HT1080 (cell line): ENCODE data around the gene TOE1. TPM values are rescaled to one million over a fixed set of nuclear protein-coding genes. Genes with fewer than 3 reads are reported as not detected.

Experiments used
- DNase-seq: peaks from one replicate; pipeline ENCODE4 v3.0.0-alpha.2; 2015; ENCODE audit warnings: low read depth
- total RNA-seq: library from RNA; depleted of rRNA; stranded (reverse); fragments of >200 nt; shearing (Covaris generic); gene quantifications from 2 replicates; pipeline ENCODE4 v1.2.3, GENCODE V29; 2014

The TOE1 gene
- total RNA-seq, 1 experiment from 2014 or later: 37.6 TPM

DNA sequence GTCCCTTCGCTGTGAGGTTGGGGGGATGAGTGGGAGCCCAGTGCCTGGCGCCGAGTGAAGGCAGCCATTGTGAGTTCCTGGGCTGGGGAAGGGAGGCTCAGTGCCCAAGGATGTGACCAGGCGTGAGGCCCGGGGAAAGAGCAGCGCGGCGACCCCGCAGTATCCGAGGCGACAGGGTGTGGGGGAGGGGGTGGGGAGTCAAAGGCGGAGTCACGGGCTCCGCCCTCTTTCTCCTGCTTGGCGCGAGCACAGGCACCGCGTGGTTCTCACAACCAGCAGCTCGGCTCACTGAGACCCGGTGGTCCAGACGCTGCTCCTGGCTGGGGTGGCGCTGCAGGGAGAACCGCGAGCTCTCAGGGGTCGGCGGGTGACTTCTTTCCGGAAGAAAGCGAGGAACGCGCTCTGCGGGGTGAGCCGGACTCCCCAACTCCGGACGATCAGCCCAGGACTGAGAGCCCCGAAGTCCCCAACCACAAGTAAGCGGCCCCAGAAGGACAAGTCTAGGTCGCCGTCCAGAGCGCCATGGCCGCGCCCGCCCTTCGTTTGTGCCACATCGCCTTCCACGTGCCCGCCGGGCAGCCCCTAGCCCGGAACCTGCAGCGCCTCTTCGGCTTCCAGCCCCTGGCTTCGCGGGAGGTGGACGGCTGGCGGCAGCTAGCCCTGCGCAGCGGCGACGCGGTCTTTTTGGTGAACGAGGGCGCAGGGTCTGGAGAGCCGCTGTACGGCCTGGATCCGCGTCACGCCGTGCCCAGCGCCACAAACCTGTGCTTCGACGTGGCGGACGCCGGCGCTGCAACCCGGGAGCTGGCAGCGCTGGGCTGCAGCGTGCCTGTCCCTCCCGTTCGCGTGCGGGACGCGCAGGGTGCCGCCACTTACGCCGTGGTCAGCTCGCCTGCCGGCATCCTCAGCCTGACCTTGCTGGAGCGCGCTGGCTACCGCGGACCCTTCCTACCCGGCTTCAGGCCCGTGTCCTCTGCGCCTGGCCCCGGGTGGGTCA, 13.0 kb upstream of the TOE1 start, which contains the start of gene HPDL:
TSS of gene HPDL (plus strand) at position 269 of the 997 bp plus-strand sequence. CDS start at position 523, 254 bp downstream.
- DNase-seq: no peak

DNA sequence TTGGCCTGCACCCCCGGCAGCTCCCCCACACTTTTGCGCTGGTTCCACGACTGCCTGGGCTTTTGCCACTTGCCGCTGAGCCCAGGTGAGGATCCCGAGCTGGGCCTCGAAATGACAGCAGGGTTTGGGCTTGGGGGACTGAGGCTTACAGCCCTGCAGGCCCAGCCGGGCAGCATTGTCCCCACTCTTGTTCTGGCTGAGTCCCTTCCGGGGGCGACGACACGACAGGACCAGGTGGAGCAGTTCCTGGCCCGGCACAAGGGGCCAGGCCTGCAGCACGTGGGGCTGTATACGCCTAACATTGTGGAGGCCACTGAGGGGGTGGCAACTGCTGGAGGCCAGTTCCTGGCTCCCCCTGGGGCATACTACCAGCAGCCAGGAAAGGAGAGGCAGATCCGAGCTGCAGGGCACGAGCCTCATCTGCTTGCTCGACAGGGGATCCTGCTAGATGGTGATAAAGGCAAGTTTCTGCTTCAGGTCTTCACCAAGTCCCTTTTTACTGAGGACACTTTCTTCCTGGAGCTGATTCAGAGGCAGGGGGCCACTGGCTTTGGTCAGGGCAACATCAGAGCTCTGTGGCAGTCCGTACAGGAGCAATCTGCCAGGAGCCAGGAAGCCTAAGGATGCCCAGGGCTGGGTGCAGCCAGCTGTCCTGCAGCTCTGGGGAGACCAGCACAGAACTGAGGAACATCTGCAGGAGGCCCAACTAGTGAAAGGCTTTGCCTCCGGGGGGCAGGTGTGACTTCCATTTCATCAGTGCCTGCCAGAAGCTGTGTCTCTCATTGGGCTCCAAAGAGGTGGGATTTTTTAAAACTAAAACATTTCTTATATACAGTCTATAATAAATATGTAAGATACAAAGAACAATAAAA, 12.1 kb upstream of the TOE1 start:
- no peak for DNase-seq

DNA sequence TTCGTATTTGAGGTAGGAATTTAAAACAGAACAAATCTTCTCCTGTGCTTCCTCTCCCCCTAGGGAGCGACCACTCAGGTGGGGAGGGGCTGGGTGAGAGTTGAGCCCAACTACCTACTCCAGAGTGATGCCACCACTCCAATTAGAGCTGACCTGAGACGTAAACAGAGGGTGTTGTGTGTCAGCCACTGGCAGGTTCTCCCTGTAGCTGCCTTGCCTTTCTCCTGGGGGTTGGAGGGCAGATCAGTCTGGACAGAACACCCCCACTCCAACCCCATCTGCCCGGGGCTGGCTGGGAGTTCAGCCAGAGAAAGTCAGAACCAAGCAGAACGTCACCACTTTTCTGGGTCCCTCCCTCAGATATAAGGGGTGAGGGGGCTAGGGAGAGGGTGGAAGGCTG, 11.3 kb upstream of the TOE1 start:
- DNase-seq: no peak

DNA sequence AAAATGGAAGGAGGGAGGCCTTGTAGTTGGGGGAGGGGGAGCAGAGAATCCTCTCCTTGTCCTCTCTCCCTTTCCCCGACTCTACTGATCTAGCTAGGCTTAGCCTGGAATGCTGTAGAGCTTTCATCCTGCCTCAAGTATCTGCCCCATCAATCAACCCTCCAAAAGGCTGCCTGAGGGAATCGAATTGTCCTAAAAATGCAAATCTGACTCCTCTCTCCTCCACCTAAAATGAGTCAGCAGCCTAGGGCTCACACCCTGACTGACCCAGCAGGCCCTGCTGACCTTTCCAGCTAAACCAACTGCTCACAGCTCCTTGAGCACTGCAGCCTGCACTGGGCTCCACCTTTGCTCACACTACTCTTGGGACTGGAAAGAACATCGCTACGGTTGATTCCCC, 10.5 kb upstream of the TOE1 start:
- no peak for DNase-seq

DNA sequence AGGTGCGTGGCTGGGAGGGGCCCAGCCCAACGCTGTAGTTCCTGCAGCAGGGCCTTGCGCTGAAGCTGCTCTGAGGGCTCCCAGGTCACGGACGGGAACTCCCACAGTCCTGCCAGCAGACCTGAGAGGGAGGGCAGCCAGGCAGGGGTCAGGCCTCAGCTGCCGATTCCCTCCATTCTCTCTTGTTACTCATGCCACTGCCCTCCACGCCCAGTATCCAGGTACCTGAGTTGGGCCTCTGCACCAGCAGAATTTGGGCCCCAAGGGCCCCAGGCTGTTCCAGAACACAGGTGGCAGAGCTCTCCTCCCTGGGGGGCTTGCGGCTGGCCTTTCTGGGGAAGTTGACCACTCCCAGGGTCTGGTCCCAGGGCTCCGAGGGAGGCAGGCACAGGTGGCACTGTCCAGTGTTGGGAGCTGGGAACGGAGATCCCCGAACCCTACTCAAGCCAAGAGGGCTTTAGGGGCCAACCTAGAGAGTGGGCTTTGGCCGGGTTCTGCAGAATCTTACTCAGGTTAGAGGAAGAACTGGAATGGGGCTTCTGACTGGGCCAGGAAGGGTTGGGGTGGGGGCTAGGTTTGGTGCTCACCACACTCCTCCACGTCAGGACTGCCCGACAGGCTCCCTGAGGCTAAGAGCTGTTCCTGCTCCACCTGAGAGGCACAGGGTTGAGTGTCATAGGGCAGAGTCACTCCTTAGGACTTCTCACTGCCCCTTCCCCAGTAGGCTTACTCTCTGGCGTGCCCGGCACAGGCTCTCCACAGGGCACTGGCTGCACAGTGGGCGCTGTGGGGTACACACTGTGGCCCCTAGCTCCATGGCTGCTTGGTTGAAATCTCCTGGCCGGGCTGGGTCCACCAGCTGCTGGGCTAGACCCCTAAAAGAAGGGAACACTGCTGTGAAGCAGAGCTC, 8.3 kb upstream of the TOE1 start:
- no peak for DNase-seq

DNA sequence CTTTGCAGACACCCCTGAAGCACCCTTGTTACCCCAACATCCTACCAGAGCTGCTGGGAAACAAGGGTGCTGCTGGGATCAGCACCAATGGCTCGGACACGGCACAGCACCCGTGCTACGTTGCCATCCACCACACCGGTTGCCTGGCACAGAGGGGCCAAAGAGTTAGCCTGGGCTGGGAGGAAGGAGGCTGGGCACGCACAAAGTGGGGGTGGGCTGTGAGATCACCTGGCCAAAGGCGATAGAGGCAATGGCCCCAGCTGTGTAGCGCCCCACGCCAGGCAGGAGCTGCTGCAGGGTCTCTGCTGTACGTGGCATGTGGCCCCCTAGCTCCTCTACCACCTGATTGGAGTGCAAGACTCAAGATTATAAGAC, 7.6 kb upstream of the TOE1 start:
- DNase-seq: no peak

DNA sequence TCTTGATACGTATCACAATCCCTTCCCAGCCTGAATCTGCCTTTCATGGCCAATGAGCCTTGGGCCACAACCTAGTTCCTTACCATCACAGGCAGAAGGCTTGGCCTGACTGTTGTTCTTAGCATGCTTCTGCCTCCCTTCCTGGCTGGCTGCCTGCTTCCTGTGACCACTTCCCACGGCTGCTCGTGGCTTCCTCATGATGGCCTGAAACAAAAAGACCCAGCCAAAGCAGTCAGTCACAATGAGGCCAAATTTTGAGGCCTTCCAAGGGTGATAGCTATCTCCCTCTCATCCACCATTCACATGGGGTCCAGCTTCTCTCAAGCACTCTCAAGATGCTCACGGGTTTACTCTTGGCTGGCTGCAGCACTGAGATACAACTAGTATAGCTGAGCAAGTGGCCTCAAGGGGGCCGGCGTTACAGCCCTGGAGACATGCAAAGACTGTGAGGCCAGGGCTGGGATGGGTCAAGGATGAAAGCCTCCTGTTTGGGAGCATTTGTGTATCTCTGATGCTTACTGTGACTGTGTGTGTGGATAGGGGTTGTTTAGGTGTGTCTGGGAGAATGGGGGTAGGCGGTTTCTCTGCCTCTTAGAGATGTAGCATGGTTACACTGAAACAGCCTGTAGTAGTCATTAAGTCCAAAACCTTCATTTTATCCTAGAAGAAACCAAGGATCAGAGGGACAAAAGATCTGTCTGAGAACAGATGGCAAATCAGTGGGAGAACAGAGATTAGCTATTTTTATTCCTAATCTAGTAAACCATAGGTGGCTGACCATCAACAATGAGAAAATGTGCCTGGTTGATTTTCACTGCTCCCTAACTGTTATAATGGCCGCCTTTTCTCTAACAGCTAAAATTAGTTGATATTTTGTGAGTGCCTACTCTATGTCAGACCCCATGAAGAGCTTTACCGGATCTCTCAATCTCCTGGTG, 5.4 kb upstream of the TOE1 start:
- DNase-seq: peak; percentile 13

DNA sequence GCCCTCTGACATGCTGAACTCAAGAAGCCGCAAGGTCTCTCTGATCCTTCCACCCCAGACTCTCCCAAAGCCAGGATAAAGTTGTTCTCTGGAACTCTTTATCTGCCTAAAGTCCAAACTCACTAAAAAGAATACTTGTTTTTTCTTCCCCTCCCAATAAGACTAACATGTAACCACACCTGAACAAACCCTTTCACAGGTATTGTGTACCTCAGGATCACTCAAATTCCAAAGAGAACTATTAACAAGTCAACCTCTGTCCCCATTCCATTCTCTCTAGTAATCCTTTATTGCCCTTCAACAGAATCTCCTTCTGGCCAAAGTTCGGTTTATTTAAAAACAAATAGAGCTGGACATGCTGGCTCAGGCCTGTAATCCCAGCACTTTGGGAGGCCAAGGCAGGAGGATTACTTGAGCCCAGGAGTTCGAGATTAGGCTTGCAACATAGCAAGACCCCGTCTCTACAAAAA, 4.1 kb upstream of the TOE1 start:
- no peak for DNase-seq

DNA sequence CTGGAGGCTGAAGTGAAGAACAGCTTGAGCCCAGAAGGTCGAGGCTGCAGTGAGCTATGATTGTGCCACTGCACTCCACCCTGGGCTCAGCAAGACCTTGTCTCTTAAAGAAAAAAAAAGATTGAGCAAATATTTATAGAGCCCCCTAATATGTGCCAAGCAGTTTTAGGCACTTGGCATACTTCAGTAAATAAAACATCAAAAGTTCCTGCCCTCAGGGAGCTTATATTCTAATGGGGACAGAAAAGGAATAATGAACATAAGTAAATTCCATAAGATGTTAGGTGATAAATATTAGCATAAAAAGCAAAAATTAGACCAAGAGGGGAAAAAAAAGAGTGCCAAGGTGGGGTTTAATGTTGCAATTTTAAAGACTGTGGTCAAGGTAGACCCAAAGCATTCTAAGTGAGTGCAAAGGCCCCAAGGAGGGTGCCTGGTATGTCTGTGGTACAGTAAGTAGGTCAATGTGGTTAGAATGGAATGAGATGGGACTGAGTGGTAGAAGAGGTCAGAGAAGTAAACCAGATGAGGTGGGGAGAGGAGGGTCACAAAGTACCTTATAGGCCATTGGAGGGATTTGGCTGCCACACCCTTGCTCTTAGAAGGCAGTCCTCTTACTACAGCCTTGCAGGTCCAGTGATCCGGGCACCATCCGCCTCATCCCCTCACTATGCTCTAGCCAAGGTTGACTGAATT, 2.2 kb upstream of the TOE1 start:
- DNase-seq: peak; percentile 10

DNA sequence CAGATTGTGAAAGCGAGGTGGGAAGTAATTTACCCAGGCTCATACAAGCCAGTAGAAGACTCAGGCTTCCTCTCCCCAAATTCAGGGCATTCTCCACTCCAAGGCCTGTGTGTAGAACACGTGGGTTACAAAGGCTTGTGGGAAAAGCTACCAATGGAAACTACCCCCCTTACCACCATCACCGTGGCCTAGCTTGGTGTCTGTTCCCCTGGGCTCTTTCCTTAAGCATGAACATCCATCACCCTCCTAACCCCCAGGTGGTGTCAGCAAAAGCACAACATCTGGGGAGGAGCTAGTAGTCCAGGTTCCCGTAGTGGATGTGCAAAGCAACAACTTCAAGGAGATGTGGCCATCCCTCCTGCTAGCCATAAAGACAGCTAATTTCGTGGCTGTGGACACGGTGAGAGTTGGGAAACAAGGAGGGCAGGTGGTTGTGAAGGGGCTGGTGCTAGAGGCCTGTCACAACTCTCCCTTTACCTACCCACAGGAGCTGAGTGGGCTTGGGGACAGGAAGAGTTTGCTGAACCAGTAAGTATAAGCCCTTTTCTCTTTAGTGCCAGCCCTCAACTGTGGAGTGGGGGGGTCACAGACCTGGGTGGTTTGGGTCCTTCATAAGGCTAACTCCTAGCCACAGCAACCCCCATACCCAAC, 971 bp downstream of the TOE1 start:
- peak; percentile 13 for DNase-seq

DNA sequence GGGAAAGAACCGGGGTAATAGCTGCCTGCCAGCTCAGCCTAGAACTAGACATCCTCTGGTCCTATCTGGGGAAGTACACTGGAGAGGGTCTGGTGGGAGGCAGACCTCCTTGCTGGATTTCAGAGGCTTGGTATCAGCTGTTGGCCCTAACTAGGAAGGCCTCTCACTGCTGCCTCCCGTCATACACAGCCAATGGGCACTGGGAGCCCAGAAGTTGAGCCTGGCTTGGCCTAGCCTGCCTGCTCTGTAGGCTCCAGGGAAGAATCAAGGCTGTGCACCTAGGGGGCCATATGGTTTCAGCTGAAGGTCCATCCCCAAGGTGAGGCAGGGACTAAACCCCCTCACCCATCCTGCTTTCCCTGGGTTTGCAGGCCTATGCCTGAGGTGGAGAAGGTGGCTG, 4.5 kb downstream of the TOE1 start:
- DNase-seq: no peak

DNA sequence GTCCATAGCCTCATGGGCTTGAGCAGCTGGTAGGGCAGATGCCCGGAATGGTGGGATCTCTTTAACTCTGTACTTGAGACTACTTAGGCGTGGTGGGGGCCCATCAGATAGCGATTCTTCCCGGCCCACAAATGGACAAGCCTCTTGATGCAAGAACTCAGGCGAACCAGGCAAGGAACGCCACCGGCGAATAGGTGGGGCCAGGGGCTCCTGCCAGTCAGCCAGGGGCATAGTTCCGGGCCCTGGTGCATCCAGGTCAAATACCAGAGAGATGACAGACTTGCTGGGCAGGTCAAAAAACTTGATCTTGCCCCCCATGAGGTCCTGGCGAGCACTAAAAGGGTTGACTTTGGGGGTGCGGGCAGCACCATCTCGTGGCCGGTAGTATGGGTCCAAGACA, 5.0 kb downstream of the TOE1 start:
- no peak for DNase-seq

DNA sequence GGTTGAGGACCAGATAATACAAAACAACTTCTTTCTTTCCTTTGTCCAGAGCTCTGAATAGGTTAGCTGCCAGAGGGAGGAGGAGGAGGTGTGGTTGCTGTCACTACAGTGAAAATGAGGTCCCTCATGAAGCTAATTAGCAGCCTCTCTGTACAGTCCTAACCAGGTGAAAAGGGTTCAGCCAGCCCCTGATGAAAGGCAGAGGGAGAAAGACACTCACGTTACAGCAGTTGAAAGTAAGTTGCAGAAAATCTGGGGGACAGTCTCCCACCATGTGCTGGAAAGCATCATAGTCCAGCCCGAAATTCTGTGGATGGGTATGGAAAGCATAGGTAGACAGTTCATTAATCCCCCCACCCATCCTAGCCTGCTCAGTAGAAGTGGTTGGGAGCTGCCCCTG, 6.5 kb downstream of the TOE1 start:
- no peak for DNase-seq

DNA sequence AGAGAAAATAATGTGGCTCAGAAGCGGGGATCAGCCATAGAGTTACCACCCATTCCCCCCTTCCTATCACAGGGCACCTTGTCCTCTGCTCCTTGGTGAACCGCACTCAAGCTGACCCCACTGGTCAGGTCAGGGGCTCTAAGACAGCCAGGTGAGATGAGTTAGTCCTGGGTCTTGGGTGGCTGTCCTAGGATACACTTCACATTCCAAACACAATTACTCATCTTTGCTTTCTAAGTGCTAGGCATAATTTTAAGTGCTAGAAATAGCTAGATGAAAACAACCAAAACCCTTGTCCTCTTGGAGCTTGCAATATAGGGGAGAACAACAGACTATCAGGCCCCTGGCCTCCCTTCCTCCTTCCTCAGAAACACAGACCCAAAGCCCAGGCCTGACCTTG, 8.1 kb downstream of the TOE1 start:
- DNase-seq: peak; percentile 31

DNA sequence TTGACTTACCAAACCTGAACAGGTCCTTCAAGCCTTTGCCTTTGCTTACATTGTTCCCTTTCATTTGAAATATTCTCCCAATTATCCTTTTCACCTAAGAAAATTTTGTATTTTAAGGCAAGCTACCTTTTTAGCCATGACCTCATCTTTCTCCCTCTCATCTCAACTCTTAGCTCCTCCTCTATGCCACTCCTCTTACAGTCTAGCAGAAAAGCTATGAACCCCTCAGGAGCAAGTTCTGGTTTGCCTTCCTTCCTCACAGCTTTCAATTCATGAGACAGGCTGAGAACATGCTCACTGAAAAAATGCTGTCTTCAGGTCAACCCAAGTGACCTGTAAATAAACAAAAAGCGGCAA, 8.6 kb downstream of the TOE1 start:
- no peak for DNase-seq

DNA sequence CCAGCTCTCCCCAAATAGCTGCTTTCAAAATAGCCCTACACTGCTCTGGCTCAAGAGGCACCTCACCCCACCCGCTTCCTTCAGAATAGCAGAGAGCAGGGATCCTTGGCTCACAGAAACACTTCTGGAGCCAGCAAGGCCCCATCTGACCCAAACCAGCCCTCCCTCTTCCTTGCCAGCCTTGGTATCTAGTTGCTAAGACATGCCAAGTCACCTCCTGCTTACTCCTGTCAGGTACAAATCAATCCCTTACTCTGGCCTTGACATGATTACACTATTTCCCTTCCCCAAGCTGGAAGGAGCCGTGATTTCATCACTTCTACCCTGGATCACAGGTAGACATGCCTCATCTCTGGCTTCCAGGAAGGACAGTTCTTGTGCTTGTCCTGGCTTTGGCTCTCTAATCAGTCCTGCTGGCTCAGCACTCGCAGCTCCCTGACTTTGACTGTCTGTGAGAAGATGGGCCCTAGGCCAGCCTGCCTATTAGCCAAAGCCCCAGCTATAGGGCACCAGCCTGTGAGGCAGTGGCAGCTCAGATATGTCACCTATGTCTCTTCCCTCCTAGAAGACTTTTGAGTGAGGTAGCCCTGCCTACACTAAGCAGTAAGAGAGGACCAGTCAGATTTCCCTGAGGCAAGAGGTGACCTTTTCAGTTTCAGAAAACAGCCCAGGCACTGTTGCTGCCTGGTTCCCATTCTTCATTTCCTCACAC, 9.2 kb downstream of the TOE1 start:
- no peak for DNase-seq

DNA sequence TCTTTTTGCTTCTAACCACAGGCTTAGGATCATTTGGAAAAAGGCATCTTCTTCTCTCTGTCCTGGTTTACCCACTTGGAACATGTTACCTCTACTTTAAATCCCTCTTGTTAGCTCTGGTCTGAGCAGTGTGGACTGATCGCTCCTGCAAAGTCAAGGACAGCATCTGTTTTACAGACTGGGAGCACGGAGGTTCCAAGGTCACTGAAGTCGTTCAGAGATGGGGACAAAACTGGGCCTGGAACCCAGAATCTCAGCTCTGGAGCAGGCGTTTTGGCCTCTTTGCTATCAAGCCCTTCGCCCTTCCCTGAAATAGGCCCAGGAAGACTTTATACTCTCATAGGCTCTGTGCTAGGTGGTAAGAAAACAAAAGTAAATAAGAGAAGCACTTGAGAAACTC, 11.5 kb downstream of the TOE1 start:
- DNase-seq: no peak

DNA sequence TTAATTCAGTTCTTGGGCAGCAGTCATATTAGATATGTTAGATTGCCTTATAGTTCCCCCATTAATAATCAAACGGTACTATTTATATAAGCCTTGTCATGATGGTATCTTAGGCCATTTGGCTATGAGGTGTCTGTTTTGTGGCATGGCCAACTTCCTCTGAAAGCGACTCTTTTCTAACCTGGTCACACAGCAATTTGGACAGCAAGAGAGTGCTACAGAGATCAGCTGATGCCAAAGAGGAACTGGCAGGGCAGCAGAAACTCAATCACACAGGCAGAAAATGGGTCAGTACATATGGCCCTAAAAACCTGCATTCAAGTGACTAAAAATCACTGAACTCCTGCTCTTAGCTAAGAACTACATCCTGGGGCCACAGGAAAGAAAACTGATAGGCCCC, 13.7 kb downstream of the TOE1 start:
- no peak for DNase-seq
